HTERT RPE-1 (cell line): Measurements from ENCODE around the gene FASTKD1.
"Not testable (repeated sequence)": the region's sequence is repeated elsewhere in the genome, so short reads cannot be mapped to it uniquely, and the experiment has no call there.

Source experiments
- in situ Hi-C: fragments of 300-500 bp; cut with MboI; formaldehyde crosslinking; loops from 4 replicates; pipeline ENCODE4 v1.14.3; 2020; ENCODE audit warnings: low sequenced_read_pairs

The FASTKD1 gene

DNA sequence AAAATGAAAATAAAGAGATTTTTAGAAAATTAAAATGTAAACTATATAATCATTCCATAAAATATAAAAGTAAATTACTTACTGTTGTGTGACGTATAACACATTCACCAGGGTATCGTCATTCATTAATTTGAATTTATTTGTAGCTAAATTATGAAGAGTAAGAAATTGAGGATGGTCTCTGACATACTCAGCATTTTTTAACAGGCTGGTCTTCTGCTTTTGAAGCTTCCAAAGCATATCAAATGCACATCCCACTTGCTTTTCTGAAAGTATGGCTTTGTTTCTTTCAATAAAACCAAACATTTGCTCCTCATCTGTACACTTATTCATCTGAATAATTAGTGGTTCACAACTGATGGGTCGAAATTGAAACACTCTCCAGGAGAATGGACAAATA is 2.1 kb downstream of the FASTKD1 start:
- in situ Hi-C loops, result no loop called here

DNA sequence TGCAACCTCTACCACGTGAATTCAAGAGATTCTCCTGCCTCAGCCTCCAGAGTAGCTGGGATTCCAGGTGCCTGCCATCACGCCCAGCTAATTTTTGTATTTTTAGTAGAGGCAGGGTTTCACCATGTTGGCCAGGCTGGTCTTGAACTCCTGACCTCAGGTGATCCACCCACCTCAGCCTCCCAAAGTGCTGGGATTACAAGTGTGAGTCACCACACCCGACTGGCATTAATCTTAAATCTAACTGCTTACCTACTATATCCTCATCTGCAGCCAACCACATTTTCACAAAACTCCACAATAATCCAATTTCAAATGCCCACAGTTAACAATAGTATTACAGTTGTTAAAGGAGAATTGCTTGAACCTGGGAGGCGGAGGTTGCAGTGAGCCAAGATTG is 2.9 kb downstream of the FASTKD1 start:
- in situ Hi-C loops, result not testable (repeated sequence)

DNA sequence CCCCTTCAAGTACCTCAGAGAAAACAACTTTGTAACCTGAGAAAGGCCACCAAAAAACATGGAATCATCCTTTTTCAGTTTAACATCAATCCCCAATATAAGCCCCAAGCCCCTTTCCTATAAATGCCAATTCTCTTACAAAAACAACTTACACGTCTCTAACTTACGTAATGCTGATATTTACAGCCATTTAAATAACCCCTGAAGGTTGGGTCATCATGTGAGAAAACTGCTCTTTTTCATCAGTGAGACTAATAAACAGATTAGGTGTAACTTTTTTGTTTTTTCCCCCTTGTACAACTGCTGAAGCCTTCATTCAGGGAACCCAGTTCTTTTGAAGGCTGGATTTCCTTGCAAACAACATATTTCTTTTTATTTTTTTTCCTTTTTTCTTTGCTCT is 3.7 kb downstream of the FASTKD1 start:
- in situ Hi-C loops, result no loop called here

- in situ Hi-C loops, result no loop called here
Observed at GRCh38 chr2:169565686-169566085, 8.0 kb downstream of the FASTKD1 start.

DNA sequence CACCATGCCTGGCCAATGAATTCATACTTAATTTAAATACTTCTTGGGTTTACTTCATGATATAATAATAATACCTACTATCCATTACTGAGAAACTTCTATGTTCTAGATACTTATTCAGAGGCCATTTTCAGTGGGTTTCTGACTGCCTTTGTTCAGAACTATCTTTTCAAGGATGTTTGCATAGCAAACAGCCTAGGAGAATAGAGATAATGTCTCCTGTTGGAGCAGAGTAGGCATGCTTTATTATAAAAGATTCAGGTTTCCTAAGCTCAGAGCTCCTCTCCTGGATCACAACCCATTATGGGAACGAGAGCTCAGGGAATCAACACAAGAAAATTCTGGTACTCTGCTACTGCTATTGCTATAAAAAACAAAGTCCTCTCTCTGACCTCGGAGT is 11.1 kb downstream of the FASTKD1 start:
- in situ Hi-C loops, result no loop called here

GRCh38 chr2:169562084-169562483 is 11.6 kb downstream of the FASTKD1 start:
- in situ Hi-C loops, result not testable (repeated sequence)

GRCh38 chr2:169561364-169561763 is 12.3 kb downstream of the FASTKD1 start:
- in situ Hi-C loops, result no loop called here

- in situ Hi-C loops, result no loop called here
Observed at GRCh38 chr2:169546756-169547155, 26.9 kb downstream of the FASTKD1 start.

- in situ Hi-C loops, result no loop called here
Observed at GRCh38 chr2:169542433-169542832, 31.2 kb downstream of the FASTKD1 start.

GRCh38 chr2:169540146-169540545 is 33.5 kb downstream of the FASTKD1 start:
- in situ Hi-C loops, result no loop called here

GRCh38 chr2:169539460-169539859 is 34.2 kb downstream of the FASTKD1 start:
- in situ Hi-C loops, result not testable (repeated sequence)

GRCh38 chr2:169528271-169528701 is 45.4 kb downstream of the FASTKD1 start:
- in situ Hi-C loops, result no loop called here

DNA sequence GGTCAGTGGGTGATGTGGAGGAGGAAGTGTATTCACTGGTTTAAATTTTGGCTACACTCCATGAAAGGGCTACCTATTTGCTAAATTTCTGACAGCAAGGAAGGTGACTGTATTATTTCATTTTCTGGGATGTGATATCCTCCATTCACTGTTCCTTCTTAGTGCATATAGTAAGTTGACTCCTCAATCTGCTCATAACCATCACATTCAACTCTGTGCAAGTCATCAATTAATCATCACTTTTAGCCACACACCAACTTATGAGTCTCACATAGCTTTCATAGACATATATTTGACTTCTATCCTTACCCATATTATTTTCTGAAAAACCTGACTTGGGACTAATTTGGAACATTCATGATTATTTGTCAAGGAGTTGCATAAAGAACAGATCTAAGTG is 47.2 kb downstream of the FASTKD1 start:
- in situ Hi-C loops, result no loop called here

GRCh38 chr2:169525434-169525833 is 48.2 kb downstream of the FASTKD1 start:
- in situ Hi-C loops, result no loop called here

DNA sequence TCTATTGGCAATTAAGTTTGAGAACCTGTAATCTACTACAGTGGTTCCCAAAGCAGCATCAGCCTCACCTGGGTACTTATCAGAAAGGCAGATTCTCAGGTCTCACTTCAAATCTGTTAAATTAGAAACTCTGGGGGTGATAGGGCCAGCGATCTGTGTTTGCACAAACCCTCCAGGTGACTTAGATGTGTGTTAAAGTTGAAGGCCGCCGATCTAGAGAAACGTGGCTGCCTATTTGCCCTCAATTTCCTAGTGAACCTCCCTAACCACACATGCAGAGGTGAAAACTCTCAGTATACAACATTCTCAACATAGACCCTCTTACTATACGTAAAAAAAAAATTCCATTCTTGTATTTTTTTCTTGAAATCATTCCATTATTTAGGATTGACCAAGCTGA is 50.0 kb downstream of the FASTKD1 start:
- in situ Hi-C loops, result no loop called here

- in situ Hi-C loops, result no loop called here
Observed at GRCh38 chr2:169520896-169521295, 52.8 kb downstream of the FASTKD1 start.

GRCh38 chr2:169516488-169516995 is 57.1 kb downstream of the FASTKD1 start:
- in situ Hi-C loops, result not testable (repeated sequence)

GRCh38 chr2:169514758-169515157 is 58.9 kb downstream of the FASTKD1 start:
- in situ Hi-C loops, result not testable (repeated sequence)

DNA sequence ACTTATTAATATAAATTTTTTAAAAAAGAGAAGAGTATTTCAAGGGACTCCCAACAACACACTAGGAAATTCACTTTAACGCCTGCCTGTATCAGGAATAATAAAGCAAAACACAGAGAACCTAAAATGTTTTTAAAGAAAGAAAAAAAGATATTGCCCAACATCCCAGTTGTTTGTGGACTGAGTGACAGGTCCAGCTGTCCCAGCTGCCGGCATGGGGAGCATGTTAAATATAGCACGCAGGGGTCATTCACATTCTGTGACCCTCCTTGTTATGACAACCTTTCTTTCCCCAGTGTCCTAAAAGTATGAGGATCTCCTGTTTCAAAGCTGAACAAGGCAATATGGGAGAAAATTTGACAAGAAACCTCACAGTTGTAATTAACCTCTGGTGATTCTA is 59.7 kb downstream of the FASTKD1 start:
- in situ Hi-C loops, result no loop called here

GRCh38 chr2:169513094-169513493 is 60.6 kb downstream of the FASTKD1 start:
- in situ Hi-C loops, result no loop called here

GRCh38 chr2:169512525-169512924 is 61.1 kb downstream of the FASTKD1 start:
- in situ Hi-C loops, result no loop called here

- in situ Hi-C loops, result no loop called here
Observed at GRCh38 chr2:169511818-169512217, 61.8 kb downstream of the FASTKD1 start.

DNA sequence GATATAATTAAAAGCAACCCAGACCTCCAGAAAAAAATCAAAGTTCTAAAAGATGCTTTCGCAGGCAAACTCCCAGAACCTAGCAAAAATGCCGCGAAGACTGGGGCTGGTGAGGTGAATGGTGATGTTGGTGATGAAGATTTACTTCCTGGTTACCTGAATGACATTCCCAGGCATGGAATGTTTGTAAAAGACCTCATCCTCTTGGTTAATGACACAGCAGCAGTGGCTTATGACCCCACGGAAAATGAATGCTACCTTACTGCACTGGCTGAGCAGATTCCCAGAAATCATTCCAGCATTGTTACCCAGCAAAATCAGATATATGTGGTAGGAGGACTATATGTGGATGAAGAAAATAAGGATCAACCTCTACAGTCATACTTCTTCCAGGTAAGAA is 63.2 kb downstream of the FASTKD1 start:
- in situ Hi-C loops, result no loop called here

DNA sequence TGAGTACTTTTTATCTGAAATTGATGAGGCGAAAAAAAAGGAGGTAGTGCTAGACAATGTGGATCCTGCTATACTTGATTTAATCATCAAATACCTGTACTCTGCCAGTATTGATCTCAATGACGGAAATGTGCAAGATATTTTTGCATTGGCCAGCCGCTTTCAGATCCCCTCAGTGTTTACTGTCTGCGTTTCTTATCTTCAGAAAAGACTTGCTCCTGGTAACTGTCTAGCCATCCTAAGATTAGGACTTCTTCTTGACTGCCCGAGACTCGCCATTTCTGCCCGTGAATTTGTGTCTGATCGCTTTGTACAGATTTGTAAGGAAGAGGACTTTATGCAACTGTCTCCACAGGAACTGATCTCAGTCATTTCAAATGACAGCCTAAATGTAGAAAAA is 63.7 kb downstream of the FASTKD1 start:
- in situ Hi-C loops, result no loop called here
